DOHH2 (cell line): ENCODE measurements around the gene SLC25A17.

Source experiments
- H3F3A ChIP-seq: fragments of 200-600 bp; sonication (generic), shearing (Covaris generic); 2 replicates; pipeline ENCODE4 v1.6.0; 2016; ENCODE audit warnings: antibody characterized with exemption, mild to moderate bottlenecking; ENCODE audit not compliant: control insufficient read depth, insufficient read depth
- H3K27ac ChIP-seq: fragments of 200-600 bp; sonication (generic); 2 replicates; pipeline ENCODE4 v1.5.1; 2014; ENCODE audit warnings: low read depth, mild to moderate bottlenecking, low read length, moderate library complexity
- H3K27me3 ChIP-seq: fragments of 200-600 bp; sonication (generic); 2 replicates; pipeline ENCODE4 v1.6.1; 2014; ENCODE audit warnings: mild to moderate bottlenecking, low read length, mixed read lengths; ENCODE audit not compliant: control insufficient read depth
- H3K36me3 ChIP-seq: fragments of 200-600 bp; sonication (generic); 2 replicates; pipeline ENCODE4 v1.6.1; 2014; ENCODE audit warnings: mild to moderate bottlenecking, low read length, moderate library complexity, mixed read lengths; ENCODE audit not compliant: control insufficient read depth
- H3K4me1 ChIP-seq: fragments of 200-600 bp; sonication (generic); 2 replicates; pipeline ENCODE4 v1.6.1; 2014; ENCODE audit warnings: mild to moderate bottlenecking, low read length, mixed read lengths; ENCODE audit not compliant: control insufficient read depth
- H3K4me2 ChIP-seq: fragments of 200-600 bp; sonication (generic); 2 replicates; pipeline ENCODE4 v1.6.0; 2014; ENCODE audit warnings: mild to moderate bottlenecking, low read length, moderate library complexity
- H3K4me3 ChIP-seq: fragments of 200-600 bp; sonication (generic); 2 replicates; pipeline ENCODE4 v1.5.1; 2014; ENCODE audit warnings: mild to moderate bottlenecking, low read length, mixed read lengths
- H3K79me2 ChIP-seq: fragments of 200-600 bp; sonication (generic); 2 replicates; pipeline ENCODE4 v1.6.1; 2014; ENCODE audit warnings: mild to moderate bottlenecking, low read length, mixed read lengths; ENCODE audit not compliant: control insufficient read depth
- H3K9me2 ChIP-seq: fragments of 200-600 bp; sonication (generic); replicated peaks from 2 replicates; pipeline ENCODE4 v1.6.1; 2014; ENCODE audit warnings: mild to moderate bottlenecking, low read length, mixed read lengths; ENCODE audit not compliant: control insufficient read depth
- H3K9me3 ChIP-seq: fragments of 200-600 bp; sonication (generic); 2 replicates; pipeline ENCODE4 v1.6.1; 2014; ENCODE audit warnings: antibody characterized with exemption, low read length, mixed read lengths; ENCODE audit not compliant: control insufficient read depth, insufficient read depth
- H4K20me1 ChIP-seq: fragments of 200-600 bp; sonication (generic); 2 replicates; pipeline ENCODE4 v1.6.0; 2014; ENCODE audit warnings: low read depth, mild to moderate bottlenecking, antibody characterized with exemption, low read length, moderate library complexity; ENCODE audit not compliant: control insufficient read depth, insufficient read depth
- EZH2phosphoT487 ChIP-seq: fragments of 200-600 bp; sonication (generic); IDR thresholded peaks from 2 replicates; pipeline ENCODE4 v1.6.1; 2017; ENCODE audit warnings: borderline replicate concordance, mild to moderate bottlenecking, antibody characterized with exemption, low read length, moderate library complexity, mixed read lengths
- TF ChIP-seq, protein P1 (sequence below): fragments of 200-600 bp; sonication (generic); IDR thresholded peaks from one replicate; pipeline ENCODE4 v1.5.1; 2014; ENCODE audit warnings: antibody characterized with exemption, mild to moderate bottlenecking, low read depth, low read length; ENCODE audit not compliant: poor library complexity, severe bottlenecking

SLC25A17 gene

DNA sequence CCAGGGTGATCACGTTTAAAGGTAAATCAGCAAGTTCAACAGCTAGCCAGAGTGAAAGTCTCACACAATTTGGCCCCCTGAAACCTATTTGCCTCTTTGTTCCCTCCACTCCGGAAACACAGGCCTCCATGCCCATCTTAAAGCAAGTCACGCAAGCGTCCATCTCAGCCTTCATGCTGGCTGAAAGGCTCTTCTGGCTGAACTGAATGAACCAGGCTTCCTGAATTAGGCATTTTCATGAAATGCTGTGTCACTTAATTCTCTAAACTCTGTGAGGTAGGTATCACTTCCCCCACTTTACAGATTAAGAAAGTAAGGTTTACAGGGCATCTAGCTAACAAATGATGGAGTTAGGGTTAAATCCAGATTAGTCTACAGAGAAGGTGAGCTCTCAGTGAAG is 1.4 kb downstream of the SLC25A17 start:
- no peaks in the 10 kb centered on the region for H3K27me3 ChIP-seq
- peak overlapping the region; percentile 98 for H3K4me3 ChIP-seq
- no peaks in the 10 kb centered on the region for H3K9me2 ChIP-seq
- H3K36me3 ChIP-seq: peaks cover 41% of the 10 kb centered on the region
- H3K4me1 ChIP-seq: peaks cover 40% of the 10 kb centered on the region
- no peaks in the 10 kb centered on the region for H4K20me1 ChIP-seq
- peaks cover 61% of the 10 kb centered on the region for H3K79me2 ChIP-seq
- H3F3A ChIP-seq: peaks cover 14% of the 10 kb centered on the region
- TF ChIP-seq EZH2phosphoT487: no peak
- TF ChIP-seq, protein P1, sequence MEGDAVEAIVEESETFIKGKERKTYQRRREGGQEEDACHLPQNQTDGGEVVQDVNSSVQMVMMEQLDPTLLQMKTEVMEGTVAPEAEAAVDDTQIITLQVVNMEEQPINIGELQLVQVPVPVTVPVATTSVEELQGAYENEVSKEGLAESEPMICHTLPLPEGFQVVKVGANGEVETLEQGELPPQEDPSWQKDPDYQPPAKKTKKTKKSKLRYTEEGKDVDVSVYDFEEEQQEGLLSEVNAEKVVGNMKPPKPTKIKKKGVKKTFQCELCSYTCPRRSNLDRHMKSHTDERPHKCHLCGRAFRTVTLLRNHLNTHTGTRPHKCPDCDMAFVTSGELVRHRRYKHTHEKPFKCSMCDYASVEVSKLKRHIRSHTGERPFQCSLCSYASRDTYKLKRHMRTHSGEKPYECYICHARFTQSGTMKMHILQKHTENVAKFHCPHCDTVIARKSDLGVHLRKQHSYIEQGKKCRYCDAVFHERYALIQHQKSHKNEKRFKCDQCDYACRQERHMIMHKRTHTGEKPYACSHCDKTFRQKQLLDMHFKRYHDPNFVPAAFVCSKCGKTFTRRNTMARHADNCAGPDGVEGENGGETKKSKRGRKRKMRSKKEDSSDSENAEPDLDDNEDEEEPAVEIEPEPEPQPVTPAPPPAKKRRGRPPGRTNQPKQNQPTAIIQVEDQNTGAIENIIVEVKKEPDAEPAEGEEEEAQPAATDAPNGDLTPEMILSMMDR: no peak
- H3K9me3 ChIP-seq: no peaks in the 10 kb centered on the region
- peak overlapping the region; percentile 98 for H3K4me2 ChIP-seq
- H3K27ac ChIP-seq: peak overlapping the region; percentile 64

DNA sequence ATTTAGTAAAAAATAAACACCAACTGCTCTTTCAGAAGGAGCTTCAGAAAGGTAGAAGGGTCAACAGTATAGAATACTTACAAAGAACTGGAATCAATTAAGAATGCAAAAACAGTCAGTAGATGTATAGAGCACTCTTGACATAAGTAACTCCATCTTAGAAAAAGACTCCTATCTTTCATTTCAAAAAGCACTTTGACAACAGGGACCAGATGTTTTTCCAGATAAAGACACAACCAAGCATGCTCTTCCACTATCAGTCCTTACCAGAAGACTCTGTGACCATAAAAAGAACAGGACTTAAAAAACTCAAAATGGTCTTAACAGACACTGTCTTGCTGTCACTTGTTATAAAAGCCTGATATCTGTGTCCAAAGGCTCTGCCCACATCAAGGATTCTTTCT is 5.2 kb downstream of the SLC25A17 start:
- peaks cover 96% of the 10 kb centered on the region for H3K79me2 ChIP-seq
- TF ChIP-seq, protein P1: no peak
- TF ChIP-seq EZH2phosphoT487: no peak
- H3K27ac ChIP-seq: no peak overlapping the region
- no peaks in the 10 kb centered on the region for H4K20me1 ChIP-seq
- H3K4me1 ChIP-seq: peaks cover 40% of the 10 kb centered on the region
- no peaks in the 10 kb centered on the region for H3K27me3 ChIP-seq
- no peaks in the 10 kb centered on the region for H3K9me2 ChIP-seq
- peaks cover 4% of the 10 kb centered on the region for H3F3A ChIP-seq
- H3K36me3 ChIP-seq: peaks cover 51% of the 10 kb centered on the region
- H3K4me2 ChIP-seq: 0 out of 2 replicates have a peak overlapping the region, but pooled peaks have one; percentile 20
- H3K9me3 ChIP-seq: no peaks in the 10 kb centered on the region
- H3K4me3 ChIP-seq: no peak overlapping the region

DNA sequence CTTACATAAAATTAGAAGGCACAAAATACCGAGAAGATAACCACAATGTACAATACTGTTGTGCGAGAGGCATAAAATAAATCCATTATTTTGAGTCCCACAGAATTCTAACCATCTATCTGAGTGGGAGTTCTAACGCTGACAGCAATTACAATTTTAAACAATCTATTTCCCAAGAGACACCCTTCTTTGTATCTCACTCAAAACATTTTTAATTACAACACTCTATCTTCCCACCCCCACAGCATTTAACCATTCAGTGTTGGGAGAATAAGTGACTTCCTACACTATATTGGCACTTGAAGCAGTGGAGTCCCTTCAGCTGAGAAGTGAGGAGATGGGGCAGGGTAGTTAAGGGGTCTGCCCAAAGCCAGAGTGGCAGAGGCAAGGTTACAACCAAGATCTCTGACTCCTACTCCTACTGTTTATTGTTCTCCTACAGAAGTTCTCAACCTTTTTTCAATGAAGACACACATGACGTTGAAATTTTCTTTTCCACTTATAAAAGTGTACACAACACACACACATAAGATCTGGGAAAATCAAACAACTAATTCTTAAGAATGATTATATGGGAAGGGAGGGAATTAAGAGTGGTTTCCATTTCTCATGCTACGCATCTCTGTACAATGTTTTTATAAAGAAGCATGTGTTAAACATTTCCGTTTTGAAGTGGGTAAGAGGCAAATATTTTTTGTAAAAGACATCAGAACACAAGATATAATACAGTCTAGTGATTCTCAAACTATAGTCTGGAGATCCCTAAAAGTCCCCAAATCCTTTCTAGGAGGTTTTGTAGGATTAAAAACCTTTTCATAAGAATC is 10.9 kb downstream of the SLC25A17 start:
- Histone ChIP-seq H3K4me3 (no peak overlapping the region), H3F3A (no peaks in the 10 kb centered on the region), H3K79me2 (peaks cover 98% of the 10 kb centered on the region), H3K9me2 (no peaks in the 10 kb centered on the region), H3K27me3 (no peaks in the 10 kb centered on the region), H3K4me1 (peaks cover 20% of the 10 kb centered on the region), H3K36me3 (peaks cover 37% of the 10 kb centered on the region), H3K4me2 (no peak overlapping the region), H4K20me1 (peaks cover 3% of the 10 kb centered on the region; the same call in 1 of the 2 replicates), H3K9me3 (no peaks in the 10 kb centered on the region), H3K27ac (no peak overlapping the region)
- TF ChIP-seq EZH2phosphoT487: no peak
- TF ChIP-seq, protein P1: no peak
